ENCODE measurements around the gene CLCA4. TPM values are rescaled to one million over a fixed set of nuclear protein-coding genes. Genes with fewer than 3 reads are reported as not detected.

Gene CLCA4
- total and polyA plus RNA-seq, 9 of the 15 experiments (the other 6 are each of a cell fraction or from before 2014, with no cell fraction given), result not detected

DNA sequence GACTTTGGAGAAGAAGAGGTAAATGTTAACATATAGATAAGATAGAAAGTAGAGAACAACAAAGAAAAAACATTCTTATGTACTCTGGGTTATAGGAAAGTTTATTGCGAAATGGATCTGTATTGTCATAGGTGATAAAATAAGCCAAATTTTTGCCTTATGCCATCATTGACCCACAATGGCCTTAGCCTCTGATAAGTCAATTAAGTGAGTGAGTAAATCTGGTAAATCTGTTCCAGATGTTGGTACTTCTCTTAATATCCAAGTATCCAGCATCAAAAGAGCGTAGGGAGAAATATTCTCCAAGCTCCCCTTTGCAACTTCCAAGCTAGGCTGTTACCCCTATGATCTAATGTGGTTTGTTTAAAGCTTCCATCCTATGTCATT, 38.3 kb upstream of the CLCA4 start:
- in situ Hi-C loops (cut with MboI) (loop anchor here (10.0 kb wide), 1 partner anchor 114 kb away; the partner anchor contains the start of gene ODF2L), intact Hi-C loops (cut with micrococcal nuclease) (loop anchor here (2.0 kb wide), 1 partner anchor 128 kb away; no protein-coding TSS in a partner anchor)
- no peaks in the 10 kb centered on the region for H3K9me1 ChIP-seq (ENCODE audit: control insufficient read depth, insufficient read depth, low read length)
- H3K4me3 ChIP-seq, result no peak overlapping the region
- 0 out of 2 replicates have a peak, but pooled peaks have one; percentile 12 for TF ChIP-seq CEBPB (tag; IDR thresholded peaks at IDR 0.05)
- TF ChIP-seq, protein P1, sequence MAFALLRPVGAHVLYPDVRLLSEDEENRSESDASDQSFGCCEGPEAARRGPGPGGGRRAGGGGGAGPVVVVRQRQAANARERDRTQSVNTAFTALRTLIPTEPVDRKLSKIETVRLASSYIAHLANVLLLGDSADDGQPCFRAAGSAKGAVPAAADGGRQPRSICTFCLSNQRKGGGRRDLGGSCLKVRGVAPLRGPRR (CRISPR knock-in tag; IDR thresholded peaks at IDR 0.05), result no peak
- no peak for DNase-seq (ENCODE audit: extremely low read depth in 1 of 4, low spot score in 3 of 4)
- FAIRE-seq, result no peak
- no peak overlapping the region for H2AFZ ChIP-seq (ENCODE audit: low read depth, low read length)
- H3K9ac ChIP-seq (ENCODE audit: insufficient read depth in 1 of 2, low read depth in 2 of 2, low read length in 2 of 2), result no peak overlapping the region
- H3K79me2 ChIP-seq (ENCODE audit: control insufficient read depth, insufficient read depth, low read length), result no peaks in the 10 kb centered on the region
- ChIA-PET CTCF (ENCODE audit: low intra/inter-chr PET ratio) (interaction anchor here (0.7 to 1.7 kb wide), 3 partner anchors 89 to 128 kb away, joined by 3 to 10 read pairs (median 4); no protein-coding TSS in a partner anchor), POLR2A (interaction anchor here (1.0 kb wide), 1 partner anchor 112 kb away, joined by 3 read pairs; the partner anchor contains the start of gene ODF2L)
- WGBS (ENCODE audit: insufficient coverage, low coverage, missing lambda C conversion rate), result 0% methylated on average over 2 of the region's 2 CpGs
- no peak for ATAC-seq
- no peak overlapping the region for H3K27ac ChIP-seq (ENCODE audit: extremely low read depth, low read depth, low read length)
- no peak overlapping the region for H3K4me2 ChIP-seq (ENCODE audit: insufficient read depth, low read length)
- H3K9me3 ChIP-seq (replicated peaks; ENCODE audit: control insufficient read depth, insufficient read depth, low read depth, low read length), result no peaks in the 10 kb centered on the region
- BruUV-seq (replicated peaks), result no TSS peak
- H3K27me3 ChIP-seq (ENCODE audit: control insufficient read depth in 2 of 2, insufficient read depth in 2 of 2, low read length in 2 of 2), result peaks cover 9 to 14% of the 10 kb centered on the region in 2 experiments; a peak in 3 of 5 replicates
- no peaks in the 10 kb centered on the region for H3K36me3 ChIP-seq (ENCODE audit: control insufficient read depth, insufficient read depth, low read length)
- no peaks in the 10 kb centered on the region for H4K20me1 ChIP-seq (replicated peaks; ENCODE audit: control insufficient read depth, insufficient read depth, low read length)
- H3K4me1 ChIP-seq (replicated peaks in 1 of 2; ENCODE audit: control insufficient read depth in 2 of 2, insufficient read depth in 2 of 2, low read length in 2 of 2), result no peaks in the 10 kb centered on the region; a peak in 1 of 5 replicates

DNA sequence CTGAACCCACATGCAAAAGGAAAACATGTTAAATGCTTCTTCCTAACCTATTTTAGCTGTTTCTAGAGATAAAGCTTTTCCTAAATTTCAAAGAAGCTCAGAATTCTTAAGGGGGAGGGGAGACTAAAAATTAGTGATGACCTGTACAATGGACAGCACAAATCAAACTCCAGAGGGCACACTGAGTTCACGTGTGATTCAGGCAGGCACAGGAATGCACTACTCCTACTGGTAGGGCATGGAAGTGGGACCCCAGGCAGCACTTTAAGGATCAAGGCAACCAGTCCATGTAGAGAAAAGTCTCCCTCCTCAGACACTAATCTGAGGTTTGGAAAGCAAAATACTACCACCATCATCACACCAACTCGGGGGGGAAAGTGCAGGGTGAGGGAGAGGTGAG, 31.3 kb upstream of the CLCA4 start:
- in situ Hi-C loops (cut with MboI), result no loop called here
- H3K4me3 ChIP-seq, result no peak overlapping the region
- ATAC-seq, result peak; percentile 85
- H3K27ac ChIP-seq (ENCODE audit: extremely low read depth, low read depth, low read length), result no peak overlapping the region
- no peaks in the 10 kb centered on the region for H3K79me2 ChIP-seq (ENCODE audit: control insufficient read depth, insufficient read depth, low read length)
- H2AFZ ChIP-seq (ENCODE audit: low read depth, low read length), result no peak overlapping the region
- BruUV-seq (replicated peaks), result no TSS peak
- no peak overlapping the region for H3K9ac ChIP-seq (ENCODE audit: insufficient read depth in 1 of 2, low read depth in 2 of 2, low read length in 2 of 2)
- H4K20me1 ChIP-seq (replicated peaks; ENCODE audit: control insufficient read depth, insufficient read depth, low read length), result no peaks in the 10 kb centered on the region
- no peaks in the 10 kb centered on the region for H3K9me3 ChIP-seq (replicated peaks; ENCODE audit: control insufficient read depth, insufficient read depth, low read depth, low read length)
- H3K9me1 ChIP-seq (ENCODE audit: control insufficient read depth, insufficient read depth, low read length), result no peaks in the 10 kb centered on the region
- no peaks in the 10 kb centered on the region for H3K27me3 ChIP-seq (ENCODE audit: control insufficient read depth in 2 of 2, insufficient read depth in 2 of 2, low read length in 2 of 2)
- H3K4me1 ChIP-seq (replicated peaks in 1 of 2; ENCODE audit: control insufficient read depth in 2 of 2, insufficient read depth in 2 of 2, low read length in 2 of 2), result no peaks in the 10 kb centered on the region
- no peak overlapping the region for H3K4me2 ChIP-seq (ENCODE audit: insufficient read depth, low read length)
- ChIA-PET POLR2A (no interaction called here), CTCF (ENCODE audit: low intra/inter-chr PET ratio) (interaction anchor here (0.9 to 1.1 kb wide), 2 partner anchors 16 to 227 kb away, joined by 3 to 4 read pairs; no protein-coding TSS in a partner anchor)
- no peaks in the 10 kb centered on the region for H3K36me3 ChIP-seq (ENCODE audit: control insufficient read depth, insufficient read depth, low read length)
- peak; percentile 17 to 34 (median 24) for DNase-seq (ENCODE audit: extremely low read depth in 1 of 4, low spot score in 3 of 4)
- intact Hi-C loops (cut with micrococcal nuclease), result loop anchor here (2.0 kb wide), 1 partner anchor 227 kb away; no protein-coding TSS in a partner anchor
- no peak for FAIRE-seq
- WGBS (ENCODE audit: insufficient coverage, low coverage, missing lambda C conversion rate), result 7% methylated on average over 2 of the region's 2 CpGs
- 0 out of 2 replicates have a peak, but pooled peaks have one; percentile 15 for TF ChIP-seq SMC3 (conservative IDR thresholded peaks at IDR 0.05; ENCODE audit: insufficient read depth, low read depth, low read length)
- no peak for TF ChIP-seq TBP (optimal IDR thresholded peaks at IDR 0.05; ENCODE audit: low read depth, low read length)
- TF ChIP-seq GABPB2 (CRISPR knock-in tag; conservative IDR thresholded peaks at IDR 0.05), result no peak
- TF ChIP-seq TOE1 (IDR thresholded peaks at IDR 0.05; ENCODE audit: borderline replicate concordance), result no peak
- TF ChIP-seq TOE1 (CRISPR knock-in tag; IDR thresholded peaks at IDR 0.05; ENCODE audit: borderline replicate concordance, low read depth), result no peak
- no peak for TF ChIP-seq KDM2B (CRISPR knock-in tag; IDR thresholded peaks at IDR 0.05)
- no peak for TF ChIP-seq ZC3H11A (IDR thresholded peaks at IDR 0.05; ENCODE audit: low read depth, low read length)

All from K562 (cell line).